ENCODE measurements around the gene PNMA8A. TPM values are rescaled to one million over a fixed set of nuclear protein-coding genes. Genes with fewer than 3 reads are reported as not detected.
A peak's percentile ranks its signal among the peaks of the same experiment; 100 is the strongest.

PNMA8A gene
- total and polyA plus RNA-seq, 12 donors: 7.6 to 64.6 (median 44.2) TPM

- Histone ChIP-seq H3K27ac (no peak overlapping the region), H3K4me3 (no peak overlapping the region), H3K4me1 (replicated peaks in 1 of 2) (peaks cover 30 to 35% of the 10 kb centered on the region in 2 donors), H3K27me3 (no peaks in the 10 kb centered on the region), H3K9me3 (replicated peaks in 1 of 3) (no peaks in the 10 kb centered on the region), H3K36me3 (replicated peaks in 1 of 2) (no peaks in the 10 kb centered on the region)
- TF ChIP-seq CTCF (IDR thresholded peaks at IDR 0.05): no peak
- no peak for TF ChIP-seq POLR2A (IDR thresholded peaks at IDR 0.05)
- intact Hi-C loops (cut with DNase I): loop anchor here (2.0 to 10.0 kb wide), 2 partner anchors 86 to 204 kb away; no protein-coding TSS in a partner anchor
- DNase-seq: peak in 1 of 7 donors; percentile 39
- WGBS, 4 donors: 53 to 61% (median 57%) methylated on average over 10 to 11 of the region's 11 CpGs
Observed at GRCh38 chr19:46488551-46488950, 17.2 kb upstream of the PNMA8A start.

- 6 to 19% (median 8%) methylated on average over 11 to 38 of the region's 38 CpGs for WGBS, 4 donors
- no peak overlapping the region for H3K27ac ChIP-seq
- intact Hi-C loops (cut with DNase I): loop anchor here (2.0 to 10.0 kb wide), 3 partner anchors 85 to 203 kb away; no protein-coding TSS in a partner anchor
- peak; percentile 75 to 90 (median 85) for DNase-seq
- H3K4me3 ChIP-seq: peak overlapping the region in 2 of 4 donors; percentile 41 to 42
- H3K36me3 ChIP-seq (replicated peaks in 1 of 2): no peaks in the 10 kb centered on the region
- peaks cover 24 to 29% of the 10 kb centered on the region in 2 donors for H3K4me1 ChIP-seq (replicated peaks in 1 of 2)
- H3K9me3 ChIP-seq (replicated peaks in 1 of 3): no peaks in the 10 kb centered on the region
- TF ChIP-seq CTCF (IDR thresholded peaks at IDR 0.05) (peak; percentile 88 to 99 (median 98)), POLR2A (IDR thresholded peaks at IDR 0.05) (no peak)
- H3K27me3 ChIP-seq: no peaks in the 10 kb centered on the region
Observed at GRCh38 chr19:46487802-46488445, 16.6 kb upstream of the PNMA8A start.

DNA sequence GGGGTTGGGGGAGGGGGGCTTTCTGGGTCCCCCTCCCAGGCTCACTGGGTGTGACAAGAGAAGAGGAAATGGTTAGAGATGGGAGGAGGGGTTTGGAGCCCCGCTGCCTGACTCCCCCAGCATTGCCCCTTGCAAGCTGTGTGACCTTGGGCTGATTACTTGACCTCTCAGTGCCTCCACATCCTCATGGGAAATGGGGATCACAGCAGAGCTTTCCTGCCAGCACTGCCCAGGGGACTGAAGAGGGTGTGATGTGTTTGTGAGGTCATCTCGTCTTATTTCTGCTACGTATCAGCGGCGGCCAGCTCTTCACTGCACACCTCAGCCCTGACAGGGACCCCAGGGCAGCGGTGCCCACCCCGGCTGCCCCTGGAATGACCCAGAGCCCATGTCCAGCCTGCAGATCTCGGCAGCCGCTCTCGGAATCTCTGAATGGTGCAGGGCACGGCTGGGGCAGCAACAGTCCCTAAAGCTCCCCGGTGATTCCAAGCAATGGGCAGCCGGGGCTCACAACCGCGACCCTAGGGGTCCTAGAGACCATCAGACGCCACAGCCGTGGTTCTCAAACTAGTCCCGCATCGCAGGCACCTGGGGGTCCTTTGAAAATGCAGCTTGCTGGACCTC is 15.9 kb upstream of the PNMA8A start:
- WGBS, 4 donors: 10 to 40% (median 25%) methylated on average over 5 to 19 of the region's 19 CpGs
- Histone ChIP-seq H3K27ac (no peak overlapping the region), H3K9me3 (replicated peaks in 1 of 3) (no peaks in the 10 kb centered on the region), H3K4me3 (peak overlapping the region in 2 of 4 donors; percentile 41 to 42), H3K27me3 (no peaks in the 10 kb centered on the region), H3K4me1 (replicated peaks in 1 of 2) (peaks cover 17 to 24% of the 10 kb centered on the region in 2 donors), H3K36me3 (replicated peaks in 1 of 2) (no peaks in the 10 kb centered on the region)
- peak in 1 of 7 donors; percentile 43 for DNase-seq
- TF ChIP-seq POLR2A (IDR thresholded peaks at IDR 0.05) (no peak), CTCF (IDR thresholded peaks at IDR 0.05) (no peak)
- intact Hi-C loops (cut with DNase I): loop anchor here (2.0 to 10.0 kb wide), 2 partner anchors 90 to 202 kb away; no protein-coding TSS in a partner anchor

GRCh38 chr19:46486358-46486757 is 15.0 kb upstream of the PNMA8A start:
- no peak for TF ChIP-seq POLR2A (IDR thresholded peaks at IDR 0.05)
- no peak for TF ChIP-seq CTCF (IDR thresholded peaks at IDR 0.05)
- H3K9me3 ChIP-seq (replicated peaks in 1 of 3): no peaks in the 10 kb centered on the region
- no peak for DNase-seq
- H3K36me3 ChIP-seq (replicated peaks in 1 of 2): no peaks in the 10 kb centered on the region
- intact Hi-C loops (cut with DNase I): loop anchor here (2.0 to 10.0 kb wide), 2 partner anchors 90 to 202 kb away; no protein-coding TSS in a partner anchor
- H3K4me1 ChIP-seq (replicated peaks in 1 of 2): peaks cover 11 to 27% of the 10 kb centered on the region in 2 donors
- no peaks in the 10 kb centered on the region for H3K27me3 ChIP-seq
- WGBS, 4 donors: 76 to 93% (median 85%) methylated on average over 3 of the region's 3 CpGs
- H3K27ac ChIP-seq: no peak overlapping the region
- no peak overlapping the region for H3K4me3 ChIP-seq

Measured in adrenal gland (tissue), 12 donors.